Measurements from ENCODE around the gene S100A8.
"Not testable (repeated sequence)": the region's sequence is repeated elsewhere in the genome, so short reads cannot be mapped to it uniquely, and the experiment has no call there.

Gene S100A8

DNA sequence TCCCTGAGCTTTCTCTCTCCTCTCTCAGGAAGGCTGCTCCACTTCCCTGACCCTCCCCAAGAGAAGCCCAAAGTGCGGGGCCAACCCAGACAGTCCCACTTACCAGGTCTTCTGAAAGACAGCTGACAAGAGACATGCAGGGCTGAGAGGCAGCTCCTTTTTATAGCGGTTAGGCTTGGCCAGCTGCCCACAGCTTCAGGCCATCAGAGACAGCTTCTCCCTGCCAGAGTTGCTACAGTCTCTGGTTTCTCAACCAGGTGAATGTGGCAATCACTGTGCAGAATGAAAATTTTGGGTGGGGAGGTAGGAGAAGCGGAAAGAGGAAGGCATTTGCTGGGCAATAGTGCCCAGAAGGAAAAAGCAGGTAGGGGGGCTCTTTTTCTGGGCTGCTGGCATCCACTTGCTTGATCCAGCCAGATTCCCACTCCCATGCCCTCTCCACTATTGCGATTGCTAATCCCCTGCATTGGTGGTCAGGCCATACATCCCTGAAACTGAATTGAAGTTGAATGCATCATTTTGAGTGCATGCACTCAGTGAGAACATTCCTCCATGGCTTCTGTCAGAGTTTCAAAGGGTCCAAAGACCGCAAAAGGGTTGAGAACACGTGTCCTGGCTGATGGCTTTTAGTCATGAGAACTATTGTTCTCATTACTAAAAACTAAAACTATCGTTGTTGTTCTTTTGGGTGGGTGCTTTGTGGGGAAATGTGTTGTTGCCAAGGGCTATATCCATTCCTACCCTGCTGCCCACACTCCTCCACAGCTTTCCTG is at the start of gene S100A8:
Gene S100A8 (minus strand): TSS at position 136 of the 773 bp plus-strand sequence. CDS start 538 bp downstream, outside the sequence.
- no peak for DNase-seq

DNA sequence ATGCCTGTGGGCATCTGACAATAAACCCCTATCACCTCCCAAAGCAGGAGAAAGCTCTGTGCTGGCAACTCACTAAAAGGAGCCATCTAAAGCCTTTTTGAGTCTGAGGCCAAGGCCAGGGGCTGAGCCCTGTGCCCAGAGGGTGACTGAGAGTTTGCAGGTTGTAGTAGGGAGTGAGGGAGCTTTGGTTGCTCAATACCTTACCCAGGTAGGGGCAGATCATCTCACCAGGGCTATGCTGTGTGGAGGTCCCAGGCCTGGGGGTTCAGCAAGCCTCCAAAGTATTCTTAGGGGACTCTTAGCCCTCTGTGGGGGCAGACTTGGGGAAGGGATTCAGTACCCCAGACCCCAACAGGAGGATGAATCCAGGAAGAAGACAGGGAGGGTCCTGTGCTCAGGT is 48.4 kb upstream of the S100A8 start:
- no peak for DNase-seq

DNA sequence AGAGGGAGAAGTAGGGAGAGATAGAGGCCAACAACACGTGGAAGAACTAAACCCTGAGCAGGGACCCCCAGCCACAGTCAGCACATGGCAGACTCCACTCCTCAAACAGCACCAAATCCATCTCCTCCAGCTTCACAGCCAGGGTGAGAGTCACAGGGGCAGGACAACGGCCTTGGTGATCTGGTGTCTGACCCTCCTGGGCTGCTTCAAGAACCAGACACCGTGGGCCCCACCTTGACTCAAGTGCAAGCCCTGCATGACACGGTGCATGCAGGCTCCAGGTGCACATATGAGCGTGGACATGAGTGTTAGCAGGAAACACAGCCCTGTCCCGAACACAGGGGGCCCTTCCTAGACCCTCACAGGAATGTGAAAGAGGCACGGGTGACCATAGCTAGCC is 47.7 kb upstream of the S100A8 start:
- no peak for DNase-seq

GRCh38 chr1:153437236-153437635 is 46.4 kb upstream of the S100A8 start:
- DNase-seq, result no peak

- no peak for DNase-seq
Observed at GRCh38 chr1:153434746-153435455, 44.0 kb upstream of the S100A8 start.

GRCh38 chr1:153432874-153433681 is 42.2 kb upstream of the S100A8 start:
- DNase-seq, result no peak

GRCh38 chr1:153431928-153432327 is 41.1 kb upstream of the S100A8 start:
- DNase-seq, result no peak

DNA sequence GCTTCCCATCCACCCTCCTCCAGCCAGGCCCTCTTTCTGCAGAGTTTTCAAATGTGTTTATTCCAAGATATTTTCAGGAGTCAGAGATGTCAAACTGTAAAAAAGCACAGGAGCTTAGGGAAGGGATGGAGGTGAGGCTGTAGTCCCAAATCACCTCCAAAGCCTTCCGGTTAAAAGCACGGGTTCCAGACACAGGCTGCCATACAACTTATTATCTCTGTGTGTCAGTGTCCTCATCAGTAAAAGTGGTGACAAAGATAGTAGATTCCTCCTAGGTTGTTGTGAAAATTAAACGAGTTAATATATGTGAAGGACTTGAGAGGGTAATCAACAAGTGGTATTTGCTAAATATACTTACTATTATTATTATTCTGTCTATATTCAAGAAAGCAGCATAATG is 40.6 kb upstream of the S100A8 start:
- no peak for DNase-seq

DNA sequence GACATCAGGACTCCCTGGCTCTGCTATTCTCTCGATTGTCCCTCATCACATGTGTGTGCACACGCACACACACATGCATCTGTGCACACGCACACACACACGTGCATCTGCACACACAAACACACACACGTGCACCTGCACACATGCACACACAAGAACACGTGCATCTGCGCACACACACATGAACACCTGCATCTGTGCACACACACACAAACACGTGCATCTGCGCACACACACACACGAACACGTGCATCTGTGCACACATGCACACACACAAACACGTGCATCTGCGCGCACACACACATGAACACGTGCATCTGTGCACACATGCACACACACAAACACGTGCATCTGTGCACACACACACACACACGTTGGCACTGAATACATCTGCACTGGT is 40.1 kb upstream of the S100A8 start:
- DNase-seq, result no peak

DNA sequence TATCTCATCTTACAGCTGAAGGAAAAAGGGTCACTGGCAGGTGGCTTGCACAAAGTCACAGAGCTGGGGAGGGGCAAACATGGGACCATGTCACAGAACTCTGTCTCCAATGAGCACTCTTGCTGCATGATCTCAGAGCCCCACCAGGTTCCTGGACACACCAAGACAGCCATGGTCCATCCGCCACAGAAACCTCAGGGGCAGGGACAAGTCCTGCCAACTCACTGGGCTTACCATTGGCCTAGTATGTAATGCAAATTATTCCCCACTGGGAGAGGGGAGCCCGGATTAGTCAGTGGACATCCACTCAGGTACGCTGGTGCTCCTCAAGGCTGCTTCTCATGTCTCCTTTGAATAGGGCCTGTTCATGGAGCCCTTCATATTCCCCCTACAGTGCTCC is 39.7 kb upstream of the S100A8 start:
- no peak for DNase-seq

DNA sequence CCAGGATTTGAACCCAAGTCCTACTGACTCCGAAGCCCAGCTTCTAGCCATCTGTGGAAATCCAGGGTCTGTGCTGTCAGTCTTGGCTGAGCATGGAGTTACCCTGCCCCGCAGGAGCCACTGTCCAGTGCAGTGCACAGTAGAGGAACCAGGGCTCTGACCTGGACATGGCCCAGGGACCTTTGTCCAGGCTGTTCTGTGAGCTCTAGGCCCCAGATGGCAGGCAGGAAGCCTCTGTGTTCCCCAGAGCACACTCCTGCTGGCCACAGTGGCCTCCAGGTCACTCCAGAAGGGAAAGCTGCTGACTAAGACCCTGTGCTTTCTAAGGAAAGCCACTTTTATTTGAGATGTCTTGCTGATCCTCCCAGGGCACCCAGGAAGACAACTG is 39.3 kb upstream of the S100A8 start:
- DNase-seq, result no peak

DNA sequence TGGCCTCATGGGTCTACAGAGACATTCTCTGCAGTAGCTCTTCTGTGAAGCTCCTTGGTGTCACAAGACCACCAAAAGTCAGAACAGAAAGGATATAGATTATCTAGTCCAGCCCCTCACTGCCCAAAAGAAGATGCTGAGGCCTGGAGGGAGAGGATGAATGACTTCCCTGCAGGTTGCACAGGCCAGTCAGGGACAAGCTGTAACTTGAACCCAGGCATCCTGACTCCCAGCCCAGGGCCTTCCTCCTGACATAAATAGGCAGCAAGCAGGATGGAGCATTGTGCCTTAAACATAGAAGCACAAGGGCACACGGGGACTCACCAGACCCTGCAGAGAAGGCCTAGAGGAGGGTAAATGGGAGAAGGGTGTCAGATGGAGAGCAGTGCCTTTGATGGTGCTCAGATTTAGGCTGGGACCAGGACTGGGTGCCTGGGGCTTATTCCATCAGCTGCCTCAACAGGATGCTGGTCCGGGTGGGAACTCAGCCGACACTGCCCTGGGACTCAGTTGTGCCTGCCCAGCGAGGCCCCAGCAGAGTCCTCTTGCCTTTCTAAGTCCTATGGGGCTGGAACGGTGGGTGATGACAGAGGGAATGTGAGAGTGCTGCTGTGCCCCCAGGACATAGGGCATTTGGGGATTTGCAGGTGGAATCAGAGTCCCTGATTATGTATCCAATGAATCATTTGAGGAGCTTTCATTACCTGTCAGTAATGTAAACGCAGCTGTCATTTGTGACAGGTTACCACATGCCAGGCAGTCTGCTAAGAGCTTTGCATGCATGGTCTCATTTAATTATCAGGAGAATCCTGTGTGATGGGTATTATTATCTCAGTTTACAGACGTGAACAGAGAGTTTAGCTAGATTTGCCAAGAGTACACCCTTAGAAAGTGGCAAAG is 38.6 kb upstream of the S100A8 start:
- no peak for DNase-seq

- no peak for DNase-seq
Observed at GRCh38 chr1:153428791-153429190, 37.9 kb upstream of the S100A8 start.

DNA sequence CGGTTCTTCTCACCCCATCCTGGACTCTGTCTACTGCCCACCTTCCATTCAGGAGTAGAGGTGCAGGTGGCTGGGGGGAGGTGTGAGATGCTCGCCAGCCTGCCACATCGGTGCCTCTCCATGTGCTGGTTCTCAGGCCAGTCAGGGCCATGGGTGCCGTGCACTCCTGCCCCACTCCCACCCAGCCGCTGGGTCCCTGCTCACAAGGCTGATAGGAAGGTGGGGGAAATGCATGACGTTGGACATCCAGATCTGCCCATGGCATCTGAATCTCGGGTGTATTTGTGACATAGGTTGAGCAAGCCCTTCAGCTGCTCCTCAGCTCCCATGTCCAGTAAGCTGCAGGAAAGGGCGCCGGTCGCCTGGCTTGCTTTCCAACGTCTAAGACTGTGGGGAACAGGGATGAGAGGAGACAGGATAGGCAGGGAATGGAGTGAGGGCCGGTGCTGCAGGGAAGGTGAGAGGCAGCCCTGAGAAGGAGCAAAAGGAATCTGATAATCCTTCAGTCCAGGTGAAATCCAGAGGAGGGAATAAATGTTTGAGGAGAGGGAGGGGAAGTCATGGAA is 37.3 kb upstream of the S100A8 start:
- DNase-seq, result no peak

DNA sequence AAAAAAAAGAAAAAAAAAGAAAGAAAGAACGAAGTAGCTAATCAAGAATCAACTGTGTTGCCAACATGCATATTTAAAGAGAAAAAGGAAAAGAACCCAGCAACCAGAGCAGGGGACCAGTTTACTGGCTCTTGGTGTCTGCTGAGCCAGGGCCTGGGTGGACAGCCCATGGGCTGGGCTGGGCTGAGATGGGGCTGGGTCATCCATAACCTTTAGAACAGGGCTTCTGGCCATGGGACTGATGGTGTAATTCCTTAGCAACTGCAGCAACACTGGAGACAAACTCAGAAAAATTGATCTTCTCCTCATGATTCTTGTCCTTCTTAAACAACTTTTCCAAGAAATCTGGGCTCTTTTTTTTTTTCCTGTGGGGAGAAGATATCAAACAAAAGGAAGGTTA is 35.9 kb upstream of the S100A8 start:
- DNase-seq, result no peak

GRCh38 chr1:153422450-153423068 is 31.7 kb upstream of the S100A8 start:
- DNase-seq, result peak; percentile 85

DNA sequence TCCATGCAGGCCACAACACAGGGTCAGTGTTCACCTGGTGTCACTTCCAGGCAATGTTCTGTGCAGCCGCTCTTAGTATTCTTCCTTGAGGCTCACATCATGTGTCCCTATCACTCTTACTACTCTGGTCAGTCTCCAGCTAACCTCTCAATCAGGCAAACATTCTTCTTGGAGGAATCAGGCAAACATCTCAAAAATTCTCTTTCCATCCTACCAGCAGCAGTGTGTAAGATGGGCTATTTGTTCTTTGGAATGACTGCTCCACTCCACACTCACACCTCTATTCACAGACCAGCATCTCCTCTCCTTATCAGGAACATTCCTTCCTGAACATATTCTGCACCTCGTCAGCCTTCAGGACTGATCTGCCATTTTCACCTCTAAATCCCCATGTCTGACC is 29.4 kb upstream of the S100A8 start:
- DNase-seq, result no peak

DNA sequence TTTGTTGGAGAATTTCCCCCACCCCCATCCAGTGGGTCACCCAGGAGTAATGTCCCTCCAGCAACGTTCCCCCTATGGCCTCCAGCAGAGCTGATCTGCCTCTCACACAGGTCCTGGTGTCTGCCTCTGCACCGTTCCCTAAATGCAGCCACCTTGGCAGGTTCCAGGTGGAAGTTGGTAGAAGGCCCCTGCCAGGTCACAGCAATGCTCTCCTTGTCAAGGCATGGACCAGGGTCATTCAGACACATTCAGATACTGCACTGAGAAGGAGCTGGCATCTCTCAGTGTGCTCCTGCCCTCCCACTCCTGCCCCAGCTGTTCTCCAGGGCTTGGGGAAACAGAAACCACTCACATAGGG is 28.5 kb upstream of the S100A8 start:
- not testable (repeated sequence) for DNase-seq

DNA sequence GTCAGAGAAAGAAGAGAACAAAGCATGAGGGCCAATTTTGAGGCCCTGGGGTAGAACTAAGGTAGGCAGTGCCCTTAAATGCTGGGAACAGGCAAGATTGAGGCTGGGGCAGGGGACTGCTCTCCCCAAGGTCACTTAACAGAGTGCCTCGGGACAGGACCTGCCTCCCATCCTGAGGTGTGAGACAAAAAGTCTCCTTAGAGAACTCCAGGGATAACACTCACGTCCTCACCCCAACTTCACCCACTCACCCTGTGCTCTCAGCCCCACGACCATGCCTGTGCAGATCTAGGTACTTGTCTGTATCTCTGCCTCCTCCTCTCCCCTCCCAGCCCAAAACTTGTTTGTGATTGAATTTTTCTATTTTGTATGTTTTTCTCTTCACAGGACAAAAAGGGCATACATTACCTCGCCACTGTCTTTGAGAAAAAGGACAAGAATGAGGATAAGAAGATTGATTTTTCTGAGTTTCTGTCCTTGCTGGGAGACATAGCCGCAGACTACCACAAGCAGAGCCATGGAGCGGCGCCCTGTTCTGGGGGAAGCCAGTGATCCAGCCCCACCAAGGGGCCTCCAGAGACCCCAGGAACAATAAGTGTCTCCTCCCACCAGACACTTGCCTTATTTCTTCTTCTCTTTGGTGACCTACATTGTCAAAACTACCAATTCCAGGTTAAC is 28.0 kb upstream of the S100A8 start:
- not testable (repeated sequence) for DNase-seq

DNA sequence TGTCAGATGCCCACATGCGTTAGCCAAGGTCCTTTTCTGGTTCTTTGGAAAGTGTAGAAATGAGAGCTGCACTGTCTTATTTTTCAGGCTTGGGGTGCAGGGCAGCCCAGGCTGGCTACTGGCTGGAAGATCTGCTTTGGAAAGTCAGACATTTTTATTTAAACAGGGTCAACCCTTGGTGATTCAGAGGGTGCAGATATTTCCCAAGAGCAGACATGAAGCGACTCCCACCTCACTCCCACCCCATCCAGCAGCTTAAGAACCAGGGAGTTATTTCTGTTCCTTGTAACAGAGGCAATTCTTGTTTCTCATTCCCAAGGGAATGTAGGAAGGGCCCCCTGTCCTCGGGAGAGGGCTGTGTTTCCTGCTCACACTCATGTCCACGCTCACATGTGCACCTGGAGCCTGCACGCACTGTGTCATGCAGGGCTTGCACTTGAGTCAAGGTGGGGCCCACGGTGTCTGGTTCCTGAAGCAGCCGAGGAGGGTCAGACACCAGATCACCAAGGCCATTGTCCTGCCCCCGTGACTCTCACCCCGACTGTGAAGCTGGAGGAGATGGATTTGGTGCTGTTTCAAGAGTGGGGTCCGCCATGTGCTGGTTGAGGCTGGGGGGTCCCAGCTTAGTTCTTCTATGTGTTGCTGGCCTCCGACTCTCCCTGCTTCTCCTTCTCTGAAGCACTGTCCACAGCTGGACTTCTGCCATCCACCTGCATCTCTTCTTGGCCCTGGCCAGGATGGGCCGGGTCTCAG is 26.4 kb upstream of the S100A8 start:
- DNase-seq, result no peak

Measured in stimulated activated CD8-positive, alpha-beta memory T cell treated with anti-CD3 and anti-CD28 coated beads, Interleukin-4, amount 100 ng/mL, for 48 hours (primary cell).